ENCODE measurements around the gene BPI. TPM values are rescaled to one million over a fixed set of nuclear protein-coding genes. Genes with fewer than 3 reads are reported as not detected.
"Not testable (repeated sequence)": the region's sequence is repeated elsewhere in the genome, so short reads cannot be mapped to it uniquely, and the experiment has no call there.

The BPI gene
- total RNA-seq, 1 donor: not detected

GRCh38 chr20:38369389-38369788 is 65.4 kb downstream of the BPI start:
- no peak overlapping the region for H3K4me3 ChIP-seq (ENCODE audit: low read depth, low read length)
- TF ChIP-seq, protein P1, sequence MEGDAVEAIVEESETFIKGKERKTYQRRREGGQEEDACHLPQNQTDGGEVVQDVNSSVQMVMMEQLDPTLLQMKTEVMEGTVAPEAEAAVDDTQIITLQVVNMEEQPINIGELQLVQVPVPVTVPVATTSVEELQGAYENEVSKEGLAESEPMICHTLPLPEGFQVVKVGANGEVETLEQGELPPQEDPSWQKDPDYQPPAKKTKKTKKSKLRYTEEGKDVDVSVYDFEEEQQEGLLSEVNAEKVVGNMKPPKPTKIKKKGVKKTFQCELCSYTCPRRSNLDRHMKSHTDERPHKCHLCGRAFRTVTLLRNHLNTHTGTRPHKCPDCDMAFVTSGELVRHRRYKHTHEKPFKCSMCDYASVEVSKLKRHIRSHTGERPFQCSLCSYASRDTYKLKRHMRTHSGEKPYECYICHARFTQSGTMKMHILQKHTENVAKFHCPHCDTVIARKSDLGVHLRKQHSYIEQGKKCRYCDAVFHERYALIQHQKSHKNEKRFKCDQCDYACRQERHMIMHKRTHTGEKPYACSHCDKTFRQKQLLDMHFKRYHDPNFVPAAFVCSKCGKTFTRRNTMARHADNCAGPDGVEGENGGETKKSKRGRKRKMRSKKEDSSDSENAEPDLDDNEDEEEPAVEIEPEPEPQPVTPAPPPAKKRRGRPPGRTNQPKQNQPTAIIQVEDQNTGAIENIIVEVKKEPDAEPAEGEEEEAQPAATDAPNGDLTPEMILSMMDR (IDR thresholded peaks at IDR 0.05; ENCODE audit: insufficient read depth, low read depth, low read length): no peak
- peak; percentile 9 for DNase-seq (ENCODE audit: low read depth)

GRCh38 chr20:38372806-38373205 is 68.8 kb downstream of the BPI start:
- DNase-seq (ENCODE audit: low read depth): peak; percentile 9
- TF ChIP-seq, protein P1 (IDR thresholded peaks at IDR 0.05; ENCODE audit: insufficient read depth, low read depth, low read length): no peak
- H3K4me3 ChIP-seq (ENCODE audit: low read depth, low read length): no peak overlapping the region

DNA sequence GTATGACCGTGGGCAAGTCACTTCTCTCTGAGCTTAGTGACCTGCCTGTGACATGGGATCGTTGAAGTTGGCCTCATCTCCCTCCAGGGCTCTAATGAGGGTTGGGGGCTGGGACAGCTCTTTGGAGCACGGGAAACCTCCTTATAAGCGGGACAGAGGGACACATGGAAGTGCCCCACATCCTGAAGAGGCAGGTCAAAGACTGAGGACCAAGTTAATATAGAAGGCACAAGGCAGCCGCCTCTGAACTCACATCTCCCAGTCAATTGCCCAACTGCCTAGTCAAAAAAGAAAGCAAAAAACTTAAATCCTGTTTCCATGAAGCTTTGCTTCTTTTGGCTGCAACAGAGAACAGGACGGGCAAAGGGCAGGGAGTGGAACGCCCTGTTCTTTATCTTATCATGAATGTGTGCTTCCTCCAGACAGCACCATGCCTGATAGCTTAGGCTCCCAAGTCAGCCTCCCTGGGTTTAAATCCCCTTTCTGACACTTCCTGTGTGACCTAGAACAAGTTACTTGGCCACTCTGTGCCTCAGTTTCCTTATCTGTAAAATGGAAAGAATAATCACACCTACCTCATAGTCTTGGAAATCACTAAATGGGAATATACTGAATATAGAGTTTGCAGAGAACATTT is 69.4 kb downstream of the BPI start:
- DNase-seq (ENCODE audit: low read depth): peak; percentile 60
- TF ChIP-seq, protein P1 (IDR thresholded peaks at IDR 0.05; ENCODE audit: insufficient read depth, low read depth, low read length): no peak
- no peak overlapping the region for H3K4me3 ChIP-seq (ENCODE audit: low read depth, low read length)

GRCh38 chr20:38373898-38374297 is 69.9 kb downstream of the BPI start:
- H3K4me3 ChIP-seq (ENCODE audit: low read depth, low read length): no peak overlapping the region
- no peak for DNase-seq (ENCODE audit: low read depth)
- TF ChIP-seq, protein P1 (IDR thresholded peaks at IDR 0.05; ENCODE audit: insufficient read depth, low read depth, low read length): no peak

- DNase-seq (ENCODE audit: low read depth): no peak
- TF ChIP-seq, protein P1 (IDR thresholded peaks at IDR 0.05; ENCODE audit: insufficient read depth, low read depth, low read length): no peak
- no peak overlapping the region for H3K4me3 ChIP-seq (ENCODE audit: low read depth, low read length)
These were observed 73.2 kb downstream of the BPI start for GRCh38 chr20:38377039-38377685.

- H3K4me3 ChIP-seq (ENCODE audit: low read depth, low read length); DNase-seq (ENCODE audit: low read depth): not testable (repeated sequence)
These were observed 73.9 kb downstream of the BPI start for GRCh38 chr20:38377838-38378237.

- TF ChIP-seq, protein P1 (IDR thresholded peaks at IDR 0.05; ENCODE audit: insufficient read depth, low read depth, low read length): no peak
- no peak for DNase-seq (ENCODE audit: low read depth)
- H3K4me3 ChIP-seq (ENCODE audit: low read depth, low read length): no peak overlapping the region
These were observed 79.2 kb downstream of the BPI start for GRCh38 chr20:38383147-38383546.
